Measurements from ENCODE around the gene ZNF628.
A peak's percentile ranks its signal among the peaks of the same experiment; 100 is the strongest.

The ZNF628 gene

GRCh38 chr19:55465460-55466240, 10.8 kb upstream of the ZNF628 start:
- DNase-seq: no peak

GRCh38 chr19:55466241-55466614, 10.2 kb upstream of the ZNF628 start:
- no peak for DNase-seq

- peak; percentile 47 for DNase-seq
Observed at GRCh38 chr19:55467236-55468053, 9.0 kb upstream of the ZNF628 start.

GRCh38 chr19:55468054-55468393, 8.4 kb upstream of the ZNF628 start:
- DNase-seq: no peak

GRCh38 chr19:55471266-55471665, 5.2 kb upstream of the ZNF628 start:
- no peak for DNase-seq

GRCh38 chr19:55472463-55472862, 4.0 kb upstream of the ZNF628 start:
- DNase-seq: no peak

- no peak for DNase-seq
Observed at GRCh38 chr19:55473225-55474012, 3.0 kb upstream of the ZNF628 start.

- no peak for DNase-seq
Observed at GRCh38 chr19:55474269-55475265, 1.9 kb upstream of the ZNF628 start.

- DNase-seq: no peak
Observed at GRCh38 chr19:55477905-55478304, 1.5 kb downstream of the ZNF628 start.

- DNase-seq: no peak
Observed at GRCh38 chr19:55478364-55478763, 1.9 kb downstream of the ZNF628 start.

- no peak for DNase-seq
Observed at GRCh38 chr19:55479045-55479444, 2.6 kb downstream of the ZNF628 start.

- no peak for DNase-seq
Observed at GRCh38 chr19:55479451-55480230, 3.2 kb downstream of the ZNF628 start.

GRCh38 chr19:55481148-55481793, 4.9 kb downstream of the ZNF628 start:
- DNase-seq: no peak

GRCh38 chr19:55481794-55482155, 5.4 kb downstream of the ZNF628 start:
- DNase-seq: no peak

- DNase-seq: no peak
Observed at GRCh38 chr19:55482156-55482961, 5.9 kb downstream of the ZNF628 start.

GRCh38 chr19:55482967-55483705, 6.7 kb downstream of the ZNF628 start:
- no peak for DNase-seq

- no peak for DNase-seq
Observed at GRCh38 chr19:55483706-55484592, 7.5 kb downstream of the ZNF628 start.
